Calu3 (cell line): Measurements from ENCODE around the gene KAZN. TPM values are rescaled to one million over a fixed set of nuclear protein-coding genes. Genes with fewer than 3 reads are reported as not detected.

Source experiments
- BruUV-seq: library from RNA; stranded (reverse); fragments of 400-500 nt; replicated peaks from 2 replicates; lab custom pipeline; 2021; lab: Mats Ljungman, UMichigan
- CTCF ChIA-PET: fragments of 300-600 bp; sonication (Branson Sonifier 250); formaldehyde crosslinking; loops from one replicate; lab custom pipeline; 2022; ENCODE audit warnings: antibody characterized with exemption; lab: Charles Lee
- DNase-seq: peaks from one replicate; pipeline ENCODE4 v3.0.0; 2022
- H3K27ac Mint-ChIP-seq: one replicate; pipeline ENCODE4 v1.8.0; 2022; ENCODE audit warnings: mixed read lengths; ENCODE audit not compliant: unreplicated experiment
- H3K27me3 Mint-ChIP-seq: one replicate; pipeline ENCODE4 v1.8.0; 2022; ENCODE audit warnings: mixed read lengths; ENCODE audit not compliant: unreplicated experiment
- H3K36me3 Mint-ChIP-seq: one replicate; pipeline ENCODE4 v1.8.0; 2022; ENCODE audit warnings: mild to moderate bottlenecking, moderate library complexity, mixed read lengths; ENCODE audit not compliant: insufficient read depth, unreplicated experiment
- H3K4me1 Mint-ChIP-seq: one replicate; pipeline ENCODE4 v1.8.0; 2022; ENCODE audit warnings: mild to moderate bottlenecking, low read depth, mixed read lengths; ENCODE audit not compliant: unreplicated experiment
- H3K4me3 Mint-ChIP-seq: one replicate; pipeline ENCODE4 v1.8.0; 2022; ENCODE audit warnings: mild to moderate bottlenecking, low read depth, moderate library complexity, mixed read lengths; ENCODE audit not compliant: unreplicated experiment
- H3K9me3 Mint-ChIP-seq: one replicate; pipeline ENCODE4 v1.8.0; 2022; ENCODE audit warnings: low read depth, mixed read lengths; ENCODE audit not compliant: unreplicated experiment
- intact Hi-C: fragments of 100-400 bp; cut with micrococcal nuclease; formaldehyde crosslinking; loops from one replicate; pipeline ENCODE4 v1.10.0; 2022; ENCODE audit not compliant: unreplicated experiment
- total RNA-seq: library from RNA; stranded (reverse); gene quantifications from 2 replicates; pipeline ENCODE4 v1.2.3, GENCODE V29; 2022
- TF ChIP-seq, protein P1 (sequence below): fragments of 200-600 bp; IDR thresholded peaks from one replicate; pipeline ENCODE4 v1.8.0; 2022; ENCODE audit warnings: antibody characterized with exemption; ENCODE audit not compliant: unreplicated experiment

KAZN gene
- total RNA-seq, 1 experiment from 2014 or later = 3.6 TPM

DNA sequence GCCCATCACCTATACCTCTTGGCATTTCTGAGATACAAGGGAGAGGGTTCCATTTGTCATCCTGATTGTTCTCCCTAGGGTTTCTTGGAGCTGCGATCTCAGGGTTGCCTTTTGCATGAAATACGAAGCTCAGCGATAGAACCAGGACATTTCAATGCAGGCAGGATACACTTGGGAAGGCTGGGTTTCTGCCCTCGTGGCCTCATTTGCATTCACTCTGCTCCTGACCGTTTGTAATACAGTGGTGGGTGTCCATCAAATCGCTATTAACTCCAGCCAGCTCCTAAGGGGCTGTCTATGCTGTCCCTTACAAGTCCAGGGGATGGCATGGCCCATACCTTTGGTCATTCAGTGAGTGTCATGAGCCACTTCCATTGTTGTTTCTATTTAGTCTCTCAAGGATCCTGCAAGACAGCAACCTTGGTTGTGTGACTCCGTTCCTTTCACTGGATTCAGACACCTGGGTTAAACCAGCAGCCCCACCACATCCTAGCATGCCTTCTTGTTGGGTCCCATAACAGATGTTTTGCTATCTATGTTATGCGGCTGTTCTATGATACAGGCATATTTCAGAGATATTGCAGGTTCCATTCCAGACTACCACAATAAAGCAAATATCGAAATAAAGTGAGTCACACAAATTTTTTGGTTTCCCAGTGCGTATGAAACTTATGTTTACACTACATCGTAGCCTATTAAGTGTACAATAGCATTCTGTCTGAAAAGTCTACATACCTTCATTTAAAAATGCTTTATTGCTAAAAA lies 18.3 kb downstream of the KAZN start:
- Mint-ChIP-seq H3K9me3 (peaks cover 2% of the 10 kb centered on the region), H3K4me1 (no peaks in the 10 kb centered on the region), H3K27ac (no peak overlapping the region), H3K27me3 (peaks cover 14% of the 10 kb centered on the region), H3K4me3 (no peak overlapping the region), H3K36me3 (no peaks in the 10 kb centered on the region)
- TF ChIP-seq, protein P1, sequence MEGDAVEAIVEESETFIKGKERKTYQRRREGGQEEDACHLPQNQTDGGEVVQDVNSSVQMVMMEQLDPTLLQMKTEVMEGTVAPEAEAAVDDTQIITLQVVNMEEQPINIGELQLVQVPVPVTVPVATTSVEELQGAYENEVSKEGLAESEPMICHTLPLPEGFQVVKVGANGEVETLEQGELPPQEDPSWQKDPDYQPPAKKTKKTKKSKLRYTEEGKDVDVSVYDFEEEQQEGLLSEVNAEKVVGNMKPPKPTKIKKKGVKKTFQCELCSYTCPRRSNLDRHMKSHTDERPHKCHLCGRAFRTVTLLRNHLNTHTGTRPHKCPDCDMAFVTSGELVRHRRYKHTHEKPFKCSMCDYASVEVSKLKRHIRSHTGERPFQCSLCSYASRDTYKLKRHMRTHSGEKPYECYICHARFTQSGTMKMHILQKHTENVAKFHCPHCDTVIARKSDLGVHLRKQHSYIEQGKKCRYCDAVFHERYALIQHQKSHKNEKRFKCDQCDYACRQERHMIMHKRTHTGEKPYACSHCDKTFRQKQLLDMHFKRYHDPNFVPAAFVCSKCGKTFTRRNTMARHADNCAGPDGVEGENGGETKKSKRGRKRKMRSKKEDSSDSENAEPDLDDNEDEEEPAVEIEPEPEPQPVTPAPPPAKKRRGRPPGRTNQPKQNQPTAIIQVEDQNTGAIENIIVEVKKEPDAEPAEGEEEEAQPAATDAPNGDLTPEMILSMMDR = no peak
- intact Hi-C loops = no loop called here
- no TSS peak for BruUV-seq
- DNase-seq = no peak
- CTCF ChIA-PET = no interaction called here

- intact Hi-C loops = no loop called here
- CTCF ChIA-PET = no interaction called here
- peaks cover 2% of the 10 kb centered on the region for H3K9me3 Mint-ChIP-seq
These were observed 19.3 kb downstream of the KAZN start for GRCh38 chr1:14617791-14618190.

GRCh38 chr1:14620941-14621340 lies 22.5 kb downstream of the KAZN start:
- Mint-ChIP-seq H3K27ac (no peak overlapping the region), H3K4me3 (no peak overlapping the region), H3K27me3 (peaks cover 14% of the 10 kb centered on the region), H3K9me3 (peaks cover 6% of the 10 kb centered on the region), H3K4me1 (no peaks in the 10 kb centered on the region), H3K36me3 (no peaks in the 10 kb centered on the region)
- no TSS peak for BruUV-seq
- DNase-seq = no peak
- intact Hi-C loops = no loop called here
- CTCF ChIA-PET = no interaction called here
- TF ChIP-seq, protein P1 = no peak

More at GRCh38 chr1:14617791-14618190, 19.3 kb downstream of the KAZN start:
- H3K4me1 Mint-ChIP-seq = no peaks in the 10 kb centered on the region
- no peaks in the 10 kb centered on the region for H3K36me3 Mint-ChIP-seq
- H3K27ac Mint-ChIP-seq = no peak overlapping the region
- TF ChIP-seq, protein P1 = no peak
- DNase-seq = no peak
- peaks cover 14% of the 10 kb centered on the region for H3K27me3 Mint-ChIP-seq
- no TSS peak for BruUV-seq
- no peak overlapping the region for H3K4me3 Mint-ChIP-seq

DNA sequence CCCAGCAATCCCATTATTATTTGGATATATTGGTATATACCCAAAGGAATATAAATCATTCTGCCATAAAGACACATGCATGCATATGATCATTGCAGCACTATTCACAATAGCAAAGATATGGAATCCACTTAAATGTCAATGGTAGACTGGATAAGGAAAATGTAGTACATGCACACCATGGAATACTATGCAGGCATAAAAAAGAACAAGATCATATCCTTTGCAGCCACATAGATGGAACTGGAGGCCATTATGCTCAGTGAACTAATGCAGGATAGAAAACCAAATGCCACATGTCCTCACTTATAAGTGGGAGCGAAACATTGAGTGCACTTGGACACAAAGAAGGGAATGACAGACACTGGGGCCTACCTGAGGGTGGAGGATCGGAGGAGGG lies 24.6 kb downstream of the KAZN start:
- no peaks in the 10 kb centered on the region for H3K36me3 Mint-ChIP-seq
- peaks cover 6% of the 10 kb centered on the region for H3K9me3 Mint-ChIP-seq
- no peak overlapping the region for H3K4me3 Mint-ChIP-seq
- no peak overlapping the region for H3K27ac Mint-ChIP-seq
- intact Hi-C loops = no loop called here
- TF ChIP-seq, protein P1 = no peak
- peaks cover 14% of the 10 kb centered on the region for H3K27me3 Mint-ChIP-seq
- BruUV-seq = no TSS peak
- DNase-seq = no peak
- H3K4me1 Mint-ChIP-seq = no peaks in the 10 kb centered on the region
- CTCF ChIA-PET = no interaction called here
